GM12872 (cell line): ENCODE data around the gene SHISA8.

Experiments used
- TF ChIP-seq, protein P1 (sequence below): IDR thresholded peaks from 3 replicates; pipeline ENCODE4 v1.5.1; 2011; ENCODE audit warnings: low read depth, mild to moderate bottlenecking, low read length, moderate library complexity; ENCODE audit not compliant: insufficient read depth

Gene SHISA8

DNA sequence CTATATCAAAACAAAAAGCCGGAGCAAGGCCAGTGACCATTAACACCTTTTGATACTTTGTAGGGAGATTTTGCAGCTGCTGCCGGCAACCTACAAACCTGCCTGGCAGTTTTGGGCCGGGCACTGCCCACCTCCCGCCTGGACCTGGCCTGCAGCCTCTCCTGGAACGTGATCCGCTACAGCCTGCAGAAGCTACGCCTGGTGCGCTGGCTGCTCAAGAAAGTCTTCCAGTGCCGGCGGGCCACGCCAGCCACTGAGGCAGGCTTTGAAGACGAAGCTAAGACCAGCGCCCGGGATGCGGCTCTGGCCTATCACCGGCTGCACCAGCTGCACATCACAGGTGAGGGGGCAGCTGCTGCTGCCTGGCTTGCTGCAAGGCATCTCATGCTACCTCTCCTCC is 34.2 kb downstream of the SHISA8 start:
- TF ChIP-seq, protein P1, sequence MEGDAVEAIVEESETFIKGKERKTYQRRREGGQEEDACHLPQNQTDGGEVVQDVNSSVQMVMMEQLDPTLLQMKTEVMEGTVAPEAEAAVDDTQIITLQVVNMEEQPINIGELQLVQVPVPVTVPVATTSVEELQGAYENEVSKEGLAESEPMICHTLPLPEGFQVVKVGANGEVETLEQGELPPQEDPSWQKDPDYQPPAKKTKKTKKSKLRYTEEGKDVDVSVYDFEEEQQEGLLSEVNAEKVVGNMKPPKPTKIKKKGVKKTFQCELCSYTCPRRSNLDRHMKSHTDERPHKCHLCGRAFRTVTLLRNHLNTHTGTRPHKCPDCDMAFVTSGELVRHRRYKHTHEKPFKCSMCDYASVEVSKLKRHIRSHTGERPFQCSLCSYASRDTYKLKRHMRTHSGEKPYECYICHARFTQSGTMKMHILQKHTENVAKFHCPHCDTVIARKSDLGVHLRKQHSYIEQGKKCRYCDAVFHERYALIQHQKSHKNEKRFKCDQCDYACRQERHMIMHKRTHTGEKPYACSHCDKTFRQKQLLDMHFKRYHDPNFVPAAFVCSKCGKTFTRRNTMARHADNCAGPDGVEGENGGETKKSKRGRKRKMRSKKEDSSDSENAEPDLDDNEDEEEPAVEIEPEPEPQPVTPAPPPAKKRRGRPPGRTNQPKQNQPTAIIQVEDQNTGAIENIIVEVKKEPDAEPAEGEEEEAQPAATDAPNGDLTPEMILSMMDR: no peak

DNA sequence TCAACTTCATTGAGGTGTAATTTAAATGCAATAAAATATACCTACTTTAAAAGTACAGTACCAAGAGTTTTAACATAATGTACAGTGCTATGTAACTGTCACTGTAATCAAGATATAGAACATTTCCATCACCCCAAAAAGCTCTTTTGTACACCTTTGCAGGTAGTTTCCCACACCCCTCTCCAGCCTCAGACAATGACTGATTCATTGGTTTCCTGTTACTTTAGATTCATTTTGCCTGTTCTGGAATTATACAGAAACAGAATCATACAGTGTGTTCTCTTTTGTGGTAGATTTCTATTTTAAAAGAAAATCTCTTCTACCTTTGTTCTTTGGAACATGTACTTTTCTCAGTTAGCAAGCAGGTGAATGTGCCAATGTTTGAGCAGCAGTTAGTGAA is 38.2 kb downstream of the SHISA8 start:
- TF ChIP-seq, protein P1: no peak

DNA sequence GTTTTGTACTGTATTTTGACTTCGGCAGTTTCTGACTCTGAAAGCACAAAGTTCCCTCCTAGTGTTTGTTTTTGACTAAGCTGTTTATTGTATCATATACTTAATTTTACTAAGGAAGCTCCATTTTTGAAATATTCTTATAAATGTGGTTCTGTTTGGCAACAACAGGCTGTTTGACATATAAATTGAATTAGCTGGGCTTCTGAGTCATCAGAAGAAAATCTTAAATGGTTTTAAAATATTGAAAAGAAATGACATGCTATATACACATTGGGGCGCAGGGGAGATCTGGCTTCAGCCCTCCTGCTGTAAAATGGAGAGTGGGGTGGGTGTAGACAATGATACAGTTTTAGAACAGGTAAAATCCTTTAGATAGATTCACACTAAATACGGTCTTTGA is 38.6 kb downstream of the SHISA8 start:
- TF ChIP-seq, protein P1: no peak

DNA sequence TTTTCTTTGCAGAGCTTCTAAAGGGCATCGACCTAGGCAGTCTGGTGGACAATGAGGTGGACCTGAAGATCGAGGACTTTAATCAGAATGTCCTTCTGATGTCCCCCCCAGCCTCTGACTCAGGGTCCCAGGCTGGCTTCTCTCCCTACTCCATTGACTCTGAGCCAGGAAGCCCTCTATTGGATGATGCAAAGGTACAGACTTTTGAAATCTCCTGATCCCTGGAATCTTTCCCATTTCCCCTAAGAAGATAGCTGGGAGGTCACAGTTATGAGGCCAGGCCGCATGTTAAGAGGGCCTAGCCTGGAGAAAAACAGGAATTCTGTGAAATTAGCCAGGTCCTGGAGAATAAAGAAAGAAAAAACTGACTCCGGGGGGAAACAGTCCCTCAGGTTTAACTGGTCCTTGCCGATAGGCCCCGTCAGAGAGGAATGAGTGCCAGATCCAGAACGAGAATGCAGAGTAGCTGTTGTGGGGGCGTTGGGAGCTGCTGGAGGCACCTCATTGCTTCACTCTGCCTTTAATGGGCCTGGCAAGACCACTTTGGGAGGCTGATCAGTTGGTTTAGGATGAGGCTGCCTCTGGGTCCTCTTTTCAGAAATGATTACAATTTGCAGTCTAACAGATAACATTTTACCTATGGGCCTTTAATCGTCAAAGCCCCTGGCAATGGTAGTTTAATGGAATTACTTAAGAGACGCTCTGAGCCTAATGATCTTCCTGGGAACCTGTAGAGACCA is 39.2 kb downstream of the SHISA8 start:
- TF ChIP-seq, protein P1: no peak

DNA sequence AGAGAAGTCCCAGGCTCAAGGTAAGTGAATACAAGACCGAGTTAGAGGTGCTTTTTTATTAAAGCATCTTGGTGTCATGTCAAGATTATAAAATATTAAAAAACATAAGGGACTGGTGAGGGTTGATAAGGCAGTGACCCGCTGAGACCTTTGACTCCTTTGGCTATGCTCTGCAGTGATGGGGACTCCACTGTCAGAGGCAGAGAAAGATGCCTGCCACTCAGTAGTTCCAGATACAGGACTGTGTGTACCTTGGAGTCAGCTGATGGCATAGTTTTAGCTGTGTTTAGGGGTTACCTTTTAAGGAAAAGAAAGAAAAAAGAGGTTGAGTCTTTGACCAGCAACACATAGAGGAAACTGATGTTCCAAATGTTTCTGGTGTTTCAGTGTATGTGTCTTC is 40.8 kb downstream of the SHISA8 start:
- TF ChIP-seq, protein P1: no peak

DNA sequence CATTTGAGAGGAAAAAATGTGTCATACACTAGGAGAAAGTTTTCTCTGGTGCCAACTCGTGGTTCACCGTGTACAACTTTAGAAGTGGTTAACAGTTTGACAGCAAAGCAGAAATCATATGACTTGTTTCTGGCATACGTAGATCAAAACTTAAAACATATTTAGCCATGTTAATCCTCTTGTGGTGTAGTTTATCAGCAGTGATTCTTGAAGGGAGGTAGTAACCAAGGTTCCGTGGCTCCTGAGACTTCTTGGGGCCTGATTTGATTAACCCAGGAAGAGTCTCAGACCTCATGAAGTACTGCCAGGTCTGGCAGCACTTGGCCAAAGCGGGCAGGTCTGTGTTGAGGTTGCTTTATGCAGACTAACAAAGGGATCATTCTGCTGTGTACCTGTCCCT is 41.5 kb downstream of the SHISA8 start:
- TF ChIP-seq, protein P1: no peak

DNA sequence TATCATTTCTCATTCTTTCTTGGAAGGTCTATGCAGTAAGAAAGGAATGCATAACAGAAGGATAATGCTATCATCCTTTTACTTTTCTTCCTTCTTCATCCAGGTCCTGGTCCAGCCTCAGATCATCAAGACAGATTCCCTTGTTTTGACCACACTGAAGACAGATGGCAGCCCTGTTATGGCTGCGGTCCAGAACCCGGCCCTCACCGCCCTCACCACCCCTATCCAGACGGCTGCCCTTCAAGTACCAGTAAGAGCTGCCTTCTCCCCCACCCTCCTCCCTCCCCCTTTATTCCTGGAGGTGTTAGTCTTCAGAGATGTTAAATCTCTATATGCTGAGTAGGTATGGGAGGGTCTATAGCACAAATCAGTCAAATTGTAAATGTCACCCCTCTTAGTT is 44.1 kb downstream of the SHISA8 start:
- TF ChIP-seq, protein P1: no peak
